ENCODE data around the gene TTLL12. TPM values are rescaled to one million over a fixed set of nuclear protein-coding genes. Genes with fewer than 3 reads are reported as not detected.

TTLL12 gene
- polyA plus RNA-seq, 1 donor, result 29.0 TPM

DNA sequence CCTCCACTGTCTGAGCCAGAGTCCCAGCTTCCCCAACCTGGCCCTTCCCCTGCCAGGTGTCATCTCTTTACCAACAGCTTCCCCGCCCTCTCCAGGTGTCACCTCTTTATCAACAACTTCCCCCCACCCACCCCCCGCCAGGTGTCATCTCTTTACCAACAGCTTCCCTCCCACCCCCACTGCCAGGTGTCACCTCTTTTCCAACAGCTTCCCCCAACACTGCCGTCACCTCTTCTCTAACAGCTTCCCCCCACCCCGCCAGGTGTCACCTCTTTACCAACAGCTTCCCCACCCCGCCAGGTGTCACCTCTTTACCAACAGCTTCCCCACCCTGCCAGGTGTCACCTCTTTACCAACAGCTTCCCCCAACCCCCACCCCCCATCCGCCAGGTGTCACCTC, 29.8 kb upstream of the TTLL12 start:
- WGBS (ENCODE audit: insufficient coverage, low lambda C conversion rate), result no CpG with 5 or more reads among the region's 6 CpGs
- Histone ChIP-seq H3K4me3 (ENCODE audit: low read length) (no peak overlapping the region), H3K4me1 (ENCODE audit: control insufficient read depth, insufficient read depth, low read length) (no peaks in the 10 kb centered on the region)

DNA sequence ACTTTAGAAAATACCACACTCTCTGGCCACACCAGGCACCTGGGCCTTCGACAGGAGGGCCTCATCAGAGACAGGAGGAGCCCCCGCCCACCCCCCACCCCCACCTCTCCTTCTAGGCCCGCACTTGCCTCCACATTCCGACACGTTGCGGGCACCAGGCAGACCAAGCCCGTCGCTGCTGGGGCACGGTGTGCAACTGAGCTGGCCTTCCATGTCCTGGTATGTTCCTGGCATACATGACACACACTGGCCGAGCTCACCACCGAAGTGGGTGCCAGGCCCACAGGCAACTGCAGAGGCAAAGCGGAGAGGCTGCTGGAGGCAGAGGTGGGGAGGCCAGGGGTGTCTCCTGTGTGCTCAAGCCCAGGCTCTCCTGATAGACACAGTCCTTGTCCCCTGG, 27.0 kb upstream of the TTLL12 start:
- no CpG with 5 or more reads among the region's 12 CpGs for whole genome bisulfite sequencing (ENCODE audit: insufficient coverage, low lambda C conversion rate)
- Histone ChIP-seq H3K36me3 (ENCODE audit: control insufficient read depth, insufficient read depth, low read length) (no peaks in the 10 kb centered on the region), H3K27me3 (ENCODE audit: control insufficient read depth, insufficient read depth, low read length) (peaks cover 4% of the 10 kb centered on the region), H3K9me3 (ENCODE audit: control insufficient read depth, low read depth, low read length) (no peaks in the 10 kb centered on the region), H3K4me1 (ENCODE audit: control insufficient read depth, insufficient read depth, low read length) (no peaks in the 10 kb centered on the region), H3K27ac (ENCODE audit: low read length) (no peak overlapping the region), H3K4me3 (ENCODE audit: low read length) (no peak overlapping the region)
- no peak for DNase-seq

More for the DNA sequence above, 29.8 kb upstream of the TTLL12 start:
- Histone ChIP-seq H3K36me3 (ENCODE audit: control insufficient read depth, insufficient read depth, low read length) (no peaks in the 10 kb centered on the region), H3K27ac (ENCODE audit: low read length) (no peak overlapping the region), H3K27me3 (ENCODE audit: control insufficient read depth, insufficient read depth, low read length) (peaks cover 4% of the 10 kb centered on the region), H3K9me3 (ENCODE audit: control insufficient read depth, low read depth, low read length) (no peaks in the 10 kb centered on the region)
- DNase-seq, result peak in 1 of 2 donors; percentile 15

DNA sequence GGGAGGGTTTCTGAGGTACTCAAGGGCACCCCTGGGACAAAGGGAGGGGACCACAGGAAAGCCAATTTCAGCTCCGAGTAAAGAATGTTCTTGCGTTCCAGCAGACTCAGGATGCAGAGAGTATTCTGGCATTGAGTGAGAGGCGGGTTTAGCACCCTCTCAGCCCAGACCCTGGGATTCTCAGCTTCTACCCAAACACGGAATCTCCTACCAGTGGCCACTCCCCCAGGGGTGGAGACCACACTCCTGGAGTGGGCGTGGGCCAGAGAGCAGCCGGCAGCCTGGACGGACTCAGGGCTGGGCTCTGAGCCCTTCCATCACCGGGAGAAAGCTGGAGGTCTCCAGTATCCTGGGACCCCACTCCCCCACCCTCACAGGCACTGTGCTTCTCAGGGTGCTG, 26.1 kb upstream of the TTLL12 start:
- no CpG with 5 or more reads among the region's 8 CpGs for WGBS (ENCODE audit: insufficient coverage, low lambda C conversion rate)
- Histone ChIP-seq H3K27ac (ENCODE audit: low read length) (no peak overlapping the region), H3K36me3 (ENCODE audit: control insufficient read depth, insufficient read depth, low read length) (no peaks in the 10 kb centered on the region), H3K9me3 (ENCODE audit: control insufficient read depth, low read depth, low read length) (no peaks in the 10 kb centered on the region), H3K4me3 (ENCODE audit: low read length) (no peak overlapping the region), H3K4me1 (ENCODE audit: control insufficient read depth, insufficient read depth, low read length) (no peaks in the 10 kb centered on the region), H3K27me3 (ENCODE audit: control insufficient read depth, insufficient read depth, low read length) (peaks cover 4% of the 10 kb centered on the region)
- DNase-seq, result no peak

DNA sequence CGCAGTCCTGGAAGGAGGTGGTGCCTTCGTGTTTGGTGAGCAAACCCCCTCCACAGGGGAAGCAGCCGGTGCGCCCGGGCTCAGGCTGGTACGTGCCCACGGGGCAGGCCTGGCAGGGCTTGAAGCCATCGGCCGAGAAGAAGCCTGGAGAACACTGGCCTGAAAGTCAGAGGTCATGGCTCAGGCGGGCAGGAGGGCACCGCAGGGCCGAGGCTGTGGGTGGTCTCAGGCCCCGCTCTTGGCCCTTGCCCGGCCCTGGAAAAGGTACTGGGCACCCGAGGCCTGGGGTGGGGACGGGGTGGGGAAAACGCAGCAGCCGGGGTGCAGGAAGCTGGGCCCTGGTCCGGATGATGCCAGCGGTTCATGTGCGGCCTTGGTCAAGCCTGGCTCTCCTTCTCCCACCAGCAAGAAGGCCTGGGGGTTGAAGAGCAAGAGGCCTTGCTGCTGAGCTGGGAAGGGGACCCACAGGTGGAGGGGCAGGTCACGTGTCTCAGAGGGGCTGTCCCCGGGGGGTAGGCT, 25.6 kb upstream of the TTLL12 start:
- Histone ChIP-seq H3K27me3 (ENCODE audit: control insufficient read depth, insufficient read depth, low read length) (peaks cover 4% of the 10 kb centered on the region), H3K4me3 (ENCODE audit: low read length) (no peak overlapping the region), H3K27ac (ENCODE audit: low read length) (no peak overlapping the region), H3K4me1 (ENCODE audit: control insufficient read depth, insufficient read depth, low read length) (no peaks in the 10 kb centered on the region), H3K9me3 (ENCODE audit: control insufficient read depth, low read depth, low read length) (no peaks in the 10 kb centered on the region), H3K36me3 (ENCODE audit: control insufficient read depth, insufficient read depth, low read length) (no peaks in the 10 kb centered on the region)
- no peak for DNase-seq
- WGBS (ENCODE audit: insufficient coverage, low lambda C conversion rate), result no CpG with 5 or more reads among the region's 23 CpGs

DNA sequence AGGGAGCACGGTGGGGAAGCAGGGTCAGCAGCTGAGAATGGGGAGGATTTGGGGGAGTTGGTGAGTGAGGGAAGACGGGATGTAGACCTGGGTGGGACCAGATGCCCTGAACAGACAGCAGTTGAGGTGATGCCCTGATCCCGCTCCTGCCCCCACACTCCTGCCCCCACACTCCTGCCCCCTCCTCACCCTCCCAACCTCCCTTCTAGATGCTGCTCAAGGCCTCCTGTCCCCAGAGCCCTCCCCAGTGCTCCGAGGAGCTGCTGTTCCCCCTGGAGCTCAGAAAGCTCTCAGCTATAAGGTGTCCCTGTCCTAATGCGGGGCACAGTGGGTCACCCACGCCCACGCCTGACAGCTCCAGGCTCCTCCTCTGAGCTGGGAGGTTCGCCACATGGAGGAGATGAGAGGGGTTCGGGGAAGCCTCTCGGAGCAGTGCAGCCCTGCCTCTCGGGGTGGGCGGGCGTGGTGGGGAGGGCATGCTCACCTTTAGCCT, 25.1 kb upstream of the TTLL12 start:
- Histone ChIP-seq H3K9me3 (ENCODE audit: control insufficient read depth, low read depth, low read length) (no peaks in the 10 kb centered on the region), H3K36me3 (ENCODE audit: control insufficient read depth, insufficient read depth, low read length) (no peaks in the 10 kb centered on the region), H3K27me3 (ENCODE audit: control insufficient read depth, insufficient read depth, low read length) (peaks cover 4% of the 10 kb centered on the region), H3K4me3 (ENCODE audit: low read length) (no peak overlapping the region), H3K27ac (ENCODE audit: low read length) (no peak overlapping the region), H3K4me1 (ENCODE audit: control insufficient read depth, insufficient read depth, low read length) (no peaks in the 10 kb centered on the region)
- no CpG with 5 or more reads among the region's 13 CpGs for WGBS (ENCODE audit: insufficient coverage, low lambda C conversion rate)
- no peak for DNase-seq

- DNase-seq, result no peak
- WGBS (ENCODE audit: insufficient coverage, low lambda C conversion rate), result no CpG with 5 or more reads among the region's 34 CpGs
Observed at GRCh38 chr22:43210631-43211515, 23.9 kb upstream of the TTLL12 start.

DNA sequence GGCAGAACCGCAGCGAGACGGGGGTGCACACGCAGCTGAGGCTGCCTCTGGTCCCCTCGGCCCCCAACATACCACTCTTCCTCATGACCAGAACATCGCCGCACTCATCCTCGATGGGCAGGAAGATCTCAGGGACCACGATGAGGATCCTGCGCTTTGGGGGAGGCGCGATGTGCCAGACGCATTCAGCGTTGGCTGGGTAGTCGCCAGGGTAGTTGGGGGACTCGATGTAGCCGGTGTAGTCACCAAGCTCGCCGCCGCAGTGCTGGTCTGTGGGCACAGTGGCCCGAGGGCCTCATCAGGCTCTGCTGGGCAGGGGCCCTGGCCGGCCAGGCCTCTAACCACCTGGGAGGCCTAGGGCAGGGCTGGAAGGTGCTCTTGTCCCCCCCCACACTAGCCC, 23.0 kb upstream of the TTLL12 start:
- WGBS (ENCODE audit: insufficient coverage, low lambda C conversion rate), result no CpG with 5 or more reads among the region's 22 CpGs
- Histone ChIP-seq H3K27ac (ENCODE audit: low read length) (no peak overlapping the region), H3K27me3 (ENCODE audit: control insufficient read depth, insufficient read depth, low read length) (peaks cover 4% of the 10 kb centered on the region), H3K4me3 (ENCODE audit: low read length) (no peak overlapping the region), H3K9me3 (ENCODE audit: control insufficient read depth, low read depth, low read length) (no peaks in the 10 kb centered on the region), H3K4me1 (ENCODE audit: control insufficient read depth, insufficient read depth, low read length) (no peaks in the 10 kb centered on the region), H3K36me3 (ENCODE audit: control insufficient read depth, insufficient read depth, low read length) (no peaks in the 10 kb centered on the region)
- DNase-seq, result no peak

More at GRCh38 chr22:43210631-43211515, 23.9 kb upstream of the TTLL12 start:
- H3K4me1 ChIP-seq (ENCODE audit: control insufficient read depth, insufficient read depth, low read length), result no peaks in the 10 kb centered on the region
- peaks cover 4% of the 10 kb centered on the region for H3K27me3 ChIP-seq (ENCODE audit: control insufficient read depth, insufficient read depth, low read length)
- no peaks in the 10 kb centered on the region for H3K36me3 ChIP-seq (ENCODE audit: control insufficient read depth, insufficient read depth, low read length)
- no peaks in the 10 kb centered on the region for H3K9me3 ChIP-seq (ENCODE audit: control insufficient read depth, low read depth, low read length)
- no peak overlapping the region for H3K27ac ChIP-seq (ENCODE audit: low read length)
- H3K4me3 ChIP-seq (ENCODE audit: low read length), result no peak overlapping the region

GRCh38 chr22:43209523-43209890, 22.6 kb upstream of the TTLL12 start:
- Histone ChIP-seq H3K4me1 (ENCODE audit: control insufficient read depth, insufficient read depth, low read length) (no peaks in the 10 kb centered on the region), H3K27me3 (ENCODE audit: control insufficient read depth, insufficient read depth, low read length) (peaks cover 4% of the 10 kb centered on the region), H3K36me3 (ENCODE audit: control insufficient read depth, insufficient read depth, low read length) (no peaks in the 10 kb centered on the region), H3K27ac (ENCODE audit: low read length) (no peak overlapping the region), H3K4me3 (ENCODE audit: low read length) (no peak overlapping the region), H3K9me3 (ENCODE audit: control insufficient read depth, low read depth, low read length) (no peaks in the 10 kb centered on the region)
- no CpG with 5 or more reads among the region's 15 CpGs for WGBS (ENCODE audit: insufficient coverage, low lambda C conversion rate)
- DNase-seq, result no peak

DNA sequence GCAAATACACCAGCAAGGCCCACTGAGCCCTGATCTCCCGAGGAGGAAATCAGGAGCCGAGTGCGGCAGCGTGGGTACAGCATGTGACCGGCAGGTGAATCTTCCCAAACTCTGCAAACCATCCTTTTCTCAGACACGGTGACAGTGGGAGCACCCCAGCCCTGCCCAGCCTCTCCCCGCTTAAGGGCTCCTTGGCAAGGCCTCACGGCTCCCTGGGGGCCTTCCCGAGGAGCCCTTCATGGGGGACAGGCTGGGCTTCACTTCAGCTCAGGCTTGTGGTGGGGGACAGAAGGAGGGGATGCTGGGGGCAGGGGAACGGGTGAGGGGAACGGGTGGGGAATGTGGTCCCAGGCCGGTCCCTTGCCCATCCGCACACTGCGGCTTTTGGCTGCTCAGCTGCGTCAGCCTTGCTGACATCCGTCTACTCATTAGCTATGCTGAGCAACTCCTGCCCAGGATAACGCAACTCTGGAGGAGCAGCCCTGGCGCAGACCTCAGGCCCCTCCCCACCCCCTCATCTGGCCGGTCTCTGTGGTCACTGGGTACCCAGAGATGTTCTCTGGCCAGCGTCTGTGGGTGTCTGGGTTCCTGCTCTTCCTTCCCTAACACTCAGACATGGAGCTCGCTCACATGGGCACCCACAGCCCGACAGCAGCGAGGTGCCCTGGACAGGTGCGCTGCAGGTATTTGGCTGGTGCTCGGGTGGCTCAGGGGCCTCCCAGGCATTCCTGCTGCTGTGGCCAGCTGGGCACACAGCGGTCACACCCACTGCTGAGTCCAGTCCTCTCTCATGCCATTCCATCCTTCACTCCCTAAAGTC, 22.0 kb upstream of the TTLL12 start:
- H3K9me3 ChIP-seq (ENCODE audit: control insufficient read depth, low read depth, low read length), result no peaks in the 10 kb centered on the region
- WGBS (ENCODE audit: insufficient coverage, low lambda C conversion rate), result no CpG with 5 or more reads among the region's 26 CpGs
- H3K27ac ChIP-seq (ENCODE audit: low read length), result no peak overlapping the region
- H3K4me1 ChIP-seq (ENCODE audit: control insufficient read depth, insufficient read depth, low read length), result no peaks in the 10 kb centered on the region
- peaks cover 4% of the 10 kb centered on the region for H3K27me3 ChIP-seq (ENCODE audit: control insufficient read depth, insufficient read depth, low read length)
- DNase-seq, result no peak
- no peaks in the 10 kb centered on the region for H3K36me3 ChIP-seq (ENCODE audit: control insufficient read depth, insufficient read depth, low read length)
- H3K4me3 ChIP-seq (ENCODE audit: low read length), result no peak overlapping the region
